ENCODE results near the gene TXLNA. TPM values are rescaled to one million over a fixed set of nuclear protein-coding genes. Genes with fewer than 3 reads are reported as not detected.
A peak's percentile ranks its signal among the peaks of the same experiment; 100 is the strongest.

Gene TXLNA
- total RNA-seq, 1 donor from 2014 or later: 74.8 TPM

GRCh38 chr1:32231843-32232432, 52.5 kb downstream of the TXLNA start:
- DNase-seq (ENCODE audit: low read depth): no peak
- no peak overlapping the region for H3K4me3 ChIP-seq (ENCODE audit: low read depth, low read length)
- H3K36me3 ChIP-seq (ENCODE audit: control insufficient read depth, insufficient read depth, low read length): peaks cover 3% of the 10 kb centered on the region
- TF ChIP-seq CTCF (IDR thresholded peaks at IDR 0.05; ENCODE audit: insufficient read depth, low read length, poor library complexity, severe bottlenecking): no peak
- H3K27me3 ChIP-seq (ENCODE audit: control insufficient read depth, insufficient read depth, low read length): no peaks in the 10 kb centered on the region

- TF ChIP-seq CTCF (IDR thresholded peaks at IDR 0.05; ENCODE audit: insufficient read depth, low read length, poor library complexity, severe bottlenecking): no peak
- DNase-seq (ENCODE audit: low read depth): no peak
- Histone ChIP-seq H3K36me3 (ENCODE audit: control insufficient read depth, insufficient read depth, low read length) (peaks cover 3% of the 10 kb centered on the region), H3K4me3 (ENCODE audit: low read depth, low read length) (no peak overlapping the region), H3K27me3 (ENCODE audit: control insufficient read depth, insufficient read depth, low read length) (no peaks in the 10 kb centered on the region)
Observed at GRCh38 chr1:32232558-32233304, 53.3 kb downstream of the TXLNA start.

- no peak for DNase-seq (ENCODE audit: low read depth)
- no peak for TF ChIP-seq CTCF (IDR thresholded peaks at IDR 0.05; ENCODE audit: insufficient read depth, low read length, poor library complexity, severe bottlenecking)
- Histone ChIP-seq H3K4me3 (ENCODE audit: low read depth, low read length) (no peak overlapping the region), H3K36me3 (ENCODE audit: control insufficient read depth, insufficient read depth, low read length) (peaks cover 1% of the 10 kb centered on the region), H3K27me3 (ENCODE audit: control insufficient read depth, insufficient read depth, low read length) (no peaks in the 10 kb centered on the region)
Observed at GRCh38 chr1:32234792-32235191, 55.3 kb downstream of the TXLNA start.

GRCh38 chr1:32239337-32239736, 59.9 kb downstream of the TXLNA start:
- Histone ChIP-seq H3K27me3 (ENCODE audit: control insufficient read depth, insufficient read depth, low read length) (no peaks in the 10 kb centered on the region), H3K4me3 (ENCODE audit: low read depth, low read length) (no peak overlapping the region), H3K36me3 (ENCODE audit: control insufficient read depth, insufficient read depth, low read length) (peaks cover 1% of the 10 kb centered on the region)
- TF ChIP-seq CTCF (IDR thresholded peaks at IDR 0.05; ENCODE audit: insufficient read depth, low read length, poor library complexity, severe bottlenecking): no peak
- no peak for DNase-seq (ENCODE audit: low read depth)

GRCh38 chr1:32239790-32240139, 60.3 kb downstream of the TXLNA start:
- TF ChIP-seq CTCF (IDR thresholded peaks at IDR 0.05; ENCODE audit: insufficient read depth, low read length, poor library complexity, severe bottlenecking): no peak
- H3K36me3 ChIP-seq (ENCODE audit: control insufficient read depth, insufficient read depth, low read length): no peaks in the 10 kb centered on the region
- no peak for DNase-seq (ENCODE audit: low read depth)
- H3K4me3 ChIP-seq (ENCODE audit: low read depth, low read length): peak overlapping the region; percentile 55
- no peaks in the 10 kb centered on the region for H3K27me3 ChIP-seq (ENCODE audit: control insufficient read depth, insufficient read depth, low read length)
